ENCODE results near the gene SRMS. TPM values are rescaled to one million over a fixed set of nuclear protein-coding genes. Genes with fewer than 3 reads are reported as not detected.
A peak's percentile ranks its signal among the peaks of the same experiment; 100 is the strongest.

The SRMS gene
- total and polyA plus RNA-seq, 10 donors: 0.07 to 1.5 (median 0.78) TPM; not detected in 2

DNA sequence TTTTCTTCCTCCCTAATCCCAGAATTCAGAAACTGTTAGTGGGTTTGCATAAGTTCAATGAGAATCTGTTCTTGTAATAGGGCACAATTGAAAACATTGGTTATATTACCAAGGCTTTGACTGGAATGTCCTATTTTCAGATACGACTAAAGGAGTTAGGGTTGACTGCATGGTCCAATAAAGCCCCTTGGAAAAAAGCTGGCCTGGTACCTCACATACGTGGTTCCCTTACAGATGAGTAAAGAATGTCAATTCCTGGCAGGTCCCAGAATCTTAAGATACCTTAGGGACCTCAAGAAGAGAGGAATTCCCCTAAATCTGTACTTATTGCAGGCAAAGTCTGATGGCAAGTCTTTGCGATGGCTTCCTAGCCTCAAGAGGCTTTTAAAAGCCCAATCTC, 22.4 kb downstream of the SRMS start:
- DNase-seq: no peak
- Histone ChIP-seq H3K27ac (no peak overlapping the region), H3K4me3 (no peak overlapping the region), H3K27me3 (replicated peaks in 1 of 7) (peaks cover 0 to 2% (median 0%) of the 10 kb centered on the region in 7 donors), H3K4me1 (peaks cover 13 to 33% (median 18%) of the 10 kb centered on the region in 6 donors), H3K9me3 (peaks cover 0 to 12% (median 8%) of the 10 kb centered on the region in 8 donors), H3K36me3 (peaks cover 0 to 25% (median 8%) of the 10 kb centered on the region in 6 donors)
- TF ChIP-seq POLR2AphosphoS5 (IDR thresholded peaks at IDR 0.05) (no peak), CTCF (IDR thresholded peaks at IDR 0.05 in 8 of 11, conservative IDR thresholded peaks at IDR 0.05 in 3 of 11) (no peak), POLR2A (IDR thresholded peaks at IDR 0.05) (no peak)
- intact Hi-C loops (cut with DNase I; ENCODE audit: low total_unique reads): no loop called here
- WGBS, 5 donors: 76 to 84% (median 78%) methylated on average over 3 of the region's 3 CpGs

DNA sequence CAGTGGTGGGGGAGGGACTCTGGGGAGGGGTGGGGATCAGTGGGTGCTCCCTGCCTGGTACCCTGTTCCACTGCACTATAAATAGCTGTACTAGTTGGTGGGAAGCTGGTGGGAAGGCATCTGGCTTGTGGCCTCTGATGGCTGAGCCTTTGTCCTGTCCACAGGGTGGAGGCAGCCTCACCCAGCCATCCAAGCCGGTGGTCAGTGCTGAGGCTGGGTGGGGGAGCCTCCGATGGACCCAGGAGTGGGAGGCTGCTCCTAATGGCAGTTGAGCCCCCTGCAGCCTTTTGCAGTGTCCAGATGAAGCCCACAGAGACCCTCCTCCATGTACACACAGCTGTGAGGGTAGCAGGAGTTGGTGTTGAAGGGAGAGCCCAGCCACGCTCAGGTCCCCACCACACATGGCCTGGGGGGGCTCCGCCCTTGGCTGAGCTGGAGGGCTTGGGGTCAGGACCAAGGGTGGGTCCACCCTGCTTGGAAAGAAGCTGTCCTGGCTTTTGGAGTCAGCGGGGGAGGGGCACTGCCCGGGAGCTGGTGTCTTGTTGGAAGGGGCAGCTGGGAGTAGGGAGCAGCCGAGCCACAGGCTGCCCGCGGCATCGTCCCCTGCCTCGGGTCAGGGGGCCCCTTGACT, 24.5 kb downstream of the SRMS start:
- peaks cover 14 to 54% (median 33%) of the 10 kb centered on the region in 6 donors for H3K4me1 ChIP-seq
- H3K27me3 ChIP-seq (replicated peaks in 1 of 7): peaks cover 0 to 20% (median 0%) of the 10 kb centered on the region in 7 donors
- H3K27ac ChIP-seq: no peak overlapping the region
- peak; percentile 75 for DNase-seq
- intact Hi-C loops (cut with DNase I; ENCODE audit: low total_unique reads): no loop called here
- WGBS, 5 donors: 92 to 100% (median 98%) methylated on average over 7 to 11 of the region's 11 CpGs
- no peak for TF ChIP-seq CTCF (IDR thresholded peaks at IDR 0.05 in 8 of 11, conservative IDR thresholded peaks at IDR 0.05 in 3 of 11)
- TF ChIP-seq POLR2AphosphoS5 (IDR thresholded peaks at IDR 0.05): no peak
- no peak for TF ChIP-seq POLR2A (IDR thresholded peaks at IDR 0.05)
- H3K9me3 ChIP-seq: peaks cover 0 to 12% (median 8%) of the 10 kb centered on the region in 8 donors
- H3K4me3 ChIP-seq: no peak overlapping the region
- H3K36me3 ChIP-seq: peaks cover 0 to 25% (median 8%) of the 10 kb centered on the region in 6 donors

DNA sequence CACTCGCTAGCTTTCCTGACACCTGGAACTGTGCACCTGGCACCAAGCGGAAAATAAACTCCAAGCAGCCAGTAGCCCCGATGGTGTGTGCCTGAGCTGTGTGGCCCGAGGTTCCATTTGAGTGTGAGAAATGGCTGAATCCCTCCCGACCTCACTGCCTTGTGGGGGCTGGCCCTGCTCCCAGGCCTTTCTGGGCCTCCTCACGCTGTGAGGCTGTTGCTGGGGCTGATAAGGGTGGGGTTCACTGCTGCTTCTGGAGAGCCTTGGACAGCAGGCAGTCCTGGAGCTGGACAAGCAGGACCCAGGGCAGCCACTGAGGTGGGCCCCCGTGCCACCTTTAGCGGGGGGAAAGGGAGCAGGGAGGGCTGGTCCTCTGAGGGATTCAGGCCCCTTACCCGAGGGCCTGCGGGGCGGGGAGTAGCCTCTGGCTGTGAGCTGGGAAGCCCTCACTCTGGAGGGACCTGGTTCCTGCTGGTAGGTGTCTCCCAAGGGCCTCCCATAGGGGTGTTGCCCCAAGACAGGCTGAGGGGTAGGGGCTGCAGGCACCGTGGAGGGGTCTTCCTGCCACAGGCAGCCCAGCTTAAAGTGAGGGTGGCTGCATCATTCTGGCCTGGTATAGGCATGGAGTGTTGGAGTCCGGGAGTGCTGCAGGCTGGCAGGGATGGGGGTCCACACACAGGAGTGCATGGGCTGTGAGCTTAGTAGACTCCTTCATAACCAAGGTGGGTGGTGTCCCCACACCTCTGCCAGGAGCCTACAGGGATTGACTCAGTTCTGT, 25.3 kb downstream of the SRMS start:
- Histone ChIP-seq H3K4me3 (peak overlapping the region in 3 of 8 donors; percentile 85 to 97 (median 90)), H3K36me3 (peaks cover 0 to 25% (median 8%) of the 10 kb centered on the region in 6 donors), H3K27me3 (replicated peaks in 1 of 7) (peaks cover 0 to 23% (median 0%) of the 10 kb centered on the region in 7 donors), H3K9me3 (peaks cover 0 to 12% (median 8%) of the 10 kb centered on the region in 8 donors), H3K27ac (no peak overlapping the region), H3K4me1 (peaks cover 14 to 54% (median 33%) of the 10 kb centered on the region in 6 donors)
- TF ChIP-seq CTCF (IDR thresholded peaks at IDR 0.05 in 8 of 11, conservative IDR thresholded peaks at IDR 0.05 in 3 of 11): no peak
- no peak for TF ChIP-seq POLR2A (IDR thresholded peaks at IDR 0.05)
- TF ChIP-seq POLR2AphosphoS5 (IDR thresholded peaks at IDR 0.05): no peak
- 82 to 90% (median 88%) methylated on average over 11 to 13 of the region's 13 CpGs for WGBS, 5 donors
- intact Hi-C loops (cut with DNase I; ENCODE audit: low total_unique reads): no loop called here
- peak; percentile 73 for DNase-seq

DNA sequence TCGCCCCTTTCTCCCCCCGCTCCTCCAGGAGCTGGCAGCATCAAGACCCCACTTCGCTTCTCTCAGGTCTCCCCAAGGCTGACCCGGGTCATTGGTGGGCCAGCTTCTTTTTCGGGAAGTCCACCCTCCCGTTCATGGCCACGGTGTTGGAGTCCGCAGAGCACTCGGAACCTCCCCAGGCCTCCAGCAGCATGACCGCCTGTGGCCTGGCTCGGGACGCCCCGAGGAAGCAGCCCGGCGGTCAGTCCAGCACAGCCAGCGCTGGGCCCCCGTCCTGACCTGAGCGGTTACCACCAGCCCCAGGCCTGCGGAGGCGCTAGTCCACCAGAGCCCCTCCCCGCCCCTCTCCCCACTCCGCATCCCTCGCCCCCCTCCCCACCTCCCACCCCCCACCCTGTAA, 25.9 kb downstream of the SRMS start:
- H3K4me3 ChIP-seq: peak overlapping the region; percentile 78 to 97 (median 88)
- TF ChIP-seq CTCF (IDR thresholded peaks at IDR 0.05 in 8 of 11, conservative IDR thresholded peaks at IDR 0.05 in 3 of 11) (no peak), POLR2A (IDR thresholded peaks at IDR 0.05) (no peak), POLR2AphosphoS5 (IDR thresholded peaks at IDR 0.05) (no peak)
- H3K9me3 ChIP-seq: peaks cover 0 to 12% (median 8%) of the 10 kb centered on the region in 8 donors
- intact Hi-C loops (cut with DNase I; ENCODE audit: low total_unique reads): no loop called here
- peak; percentile 82 for DNase-seq
- peak overlapping the region in 3 of 8 donors; percentile 92 to 96 (median 94) for H3K27ac ChIP-seq
- H3K4me1 ChIP-seq: peaks cover 14 to 54% (median 33%) of the 10 kb centered on the region in 6 donors
- peaks cover 0 to 23% (median 0%) of the 10 kb centered on the region in 7 donors for H3K27me3 ChIP-seq (replicated peaks in 1 of 7)
- WGBS, 5 donors: 45 to 73% (median 65%) methylated on average over 14 to 23 of the region's 23 CpGs
- peaks cover 0 to 25% (median 8%) of the 10 kb centered on the region in 6 donors for H3K36me3 ChIP-seq

Measured in spleen (tissue), 11 donors.